GM21367 (cell line): ENCODE results near the gene GNPTG.
"Not testable (repeated sequence)": the region's sequence is repeated elsewhere in the genome, so short reads cannot be mapped to it uniquely, and the experiment has no call there.

Source experiments
- ATAC-seq: cut with Tn5 transposase; IDR thresholded peaks from one replicate; pipeline ENCODE4 v1.9.1; 2021; ENCODE audit not compliant: unreplicated experiment

Gene GNPTG

GRCh38 chr16:1318268-1318545 lies 33.5 kb upstream of the GNPTG start:
- no peak for ATAC-seq

GRCh38 chr16:1319041-1319440 lies 32.7 kb upstream of the GNPTG start:
- ATAC-seq: no peak

GRCh38 chr16:1320097-1320496 lies 31.6 kb upstream of the GNPTG start:
- ATAC-seq: no peak

- no peak for ATAC-seq
Measured at GRCh38 chr16:1320658-1321240, 31.0 kb upstream of the GNPTG start.

- no peak for ATAC-seq
Measured at GRCh38 chr16:1322407-1322806, 29.3 kb upstream of the GNPTG start.

GRCh38 chr16:1323296-1324239 lies 28.2 kb upstream of the GNPTG start:
- ATAC-seq: no peak

- no peak for ATAC-seq
Measured at GRCh38 chr16:1324286-1324826, 27.4 kb upstream of the GNPTG start.

- ATAC-seq: no peak
Measured at GRCh38 chr16:1325261-1325660, 26.5 kb upstream of the GNPTG start.

- no peak for ATAC-seq
Measured at GRCh38 chr16:1325673-1326371, 25.9 kb upstream of the GNPTG start.

- ATAC-seq: no peak
Measured at GRCh38 chr16:1326391-1326790, 25.3 kb upstream of the GNPTG start.

- no peak for ATAC-seq
Measured at GRCh38 chr16:1326946-1327618, 24.6 kb upstream of the GNPTG start.

- ATAC-seq: no peak
Measured at GRCh38 chr16:1327619-1327947, 24.1 kb upstream of the GNPTG start.

- not testable (repeated sequence) for ATAC-seq
Measured at GRCh38 chr16:1328136-1328535, 23.6 kb upstream of the GNPTG start.

GRCh38 chr16:1328961-1329360 lies 22.8 kb upstream of the GNPTG start:
- not testable (repeated sequence) for ATAC-seq

GRCh38 chr16:1330260-1330914 lies 21.3 kb upstream of the GNPTG start:
- ATAC-seq: no peak

- ATAC-seq: no peak
Measured at GRCh38 chr16:1330931-1331711, 20.6 kb upstream of the GNPTG start.

GRCh38 chr16:1331712-1332617 lies 19.8 kb upstream of the GNPTG start:
- no peak for ATAC-seq

GRCh38 chr16:1332618-1333148 lies 19.0 kb upstream of the GNPTG start:
- no peak for ATAC-seq
